Breast epithelium (tissue), 3 donors: ENCODE data around the gene GRIK4.

Experiments used
- POLR2AphosphoS5 ChIP-seq, 3 donors: sonication (generic); formaldehyde crosslinking; IDR thresholded peaks; one replicate each; pipeline ENCODE4 v1.6.1; 2017; ENCODE audit warnings: antibody characterized with exemption in 3 of 3
- TF ChIP-seq, protein P1 (sequence below), 3 donors: fragments of 450-650 bp; IDR thresholded peaks; one replicate each; pipeline ENCODE4 v1.5.1; 2016 to 2017; ENCODE audit warnings: antibody characterized with exemption in 3 of 3, mild to moderate bottlenecking in 3 of 3, moderate library complexity in 3 of 3

DNA sequence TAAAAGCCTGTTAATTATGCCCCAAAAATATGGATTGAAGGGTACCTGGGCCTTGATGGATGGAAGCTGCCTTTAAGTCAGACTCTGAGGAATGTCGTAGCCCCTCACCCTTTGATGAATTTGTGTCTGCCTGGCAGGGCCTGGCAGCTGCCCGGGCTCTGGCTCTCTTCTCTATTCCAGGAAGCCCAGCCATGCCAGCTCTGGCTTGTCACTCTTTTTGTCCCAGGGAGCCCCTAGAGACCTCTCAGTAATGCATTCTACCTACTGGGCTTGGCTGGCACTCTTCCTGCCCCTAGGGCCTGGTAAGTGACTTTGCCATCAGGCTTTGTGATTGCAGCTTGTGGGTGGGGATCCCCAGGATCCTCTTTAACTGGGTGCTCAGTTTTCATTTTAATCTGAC is 103.8 kb downstream of the GRIK4 start:
- no peak for TF ChIP-seq POLR2AphosphoS5 (IDR thresholded peaks at IDR 0.05)
- TF ChIP-seq, protein P1, sequence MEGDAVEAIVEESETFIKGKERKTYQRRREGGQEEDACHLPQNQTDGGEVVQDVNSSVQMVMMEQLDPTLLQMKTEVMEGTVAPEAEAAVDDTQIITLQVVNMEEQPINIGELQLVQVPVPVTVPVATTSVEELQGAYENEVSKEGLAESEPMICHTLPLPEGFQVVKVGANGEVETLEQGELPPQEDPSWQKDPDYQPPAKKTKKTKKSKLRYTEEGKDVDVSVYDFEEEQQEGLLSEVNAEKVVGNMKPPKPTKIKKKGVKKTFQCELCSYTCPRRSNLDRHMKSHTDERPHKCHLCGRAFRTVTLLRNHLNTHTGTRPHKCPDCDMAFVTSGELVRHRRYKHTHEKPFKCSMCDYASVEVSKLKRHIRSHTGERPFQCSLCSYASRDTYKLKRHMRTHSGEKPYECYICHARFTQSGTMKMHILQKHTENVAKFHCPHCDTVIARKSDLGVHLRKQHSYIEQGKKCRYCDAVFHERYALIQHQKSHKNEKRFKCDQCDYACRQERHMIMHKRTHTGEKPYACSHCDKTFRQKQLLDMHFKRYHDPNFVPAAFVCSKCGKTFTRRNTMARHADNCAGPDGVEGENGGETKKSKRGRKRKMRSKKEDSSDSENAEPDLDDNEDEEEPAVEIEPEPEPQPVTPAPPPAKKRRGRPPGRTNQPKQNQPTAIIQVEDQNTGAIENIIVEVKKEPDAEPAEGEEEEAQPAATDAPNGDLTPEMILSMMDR (IDR thresholded peaks at IDR 0.05) = no peak
